LNCAP (cell line): ENCODE results near the gene METTL2B.

Experiments
- CTCF ChIP-seq: fragments of 450-650 bp; IDR thresholded peaks from 2 replicates; pipeline ENCODE4 v1.5.1; 2017; ENCODE audit warnings: mild to moderate bottlenecking

Gene METTL2B

GRCh38 chr7:128437426-128438332, 38.9 kb upstream of the METTL2B start:
- TF ChIP-seq CTCF, result no peak

GRCh38 chr7:128442356-128442755, 34.2 kb upstream of the METTL2B start:
- no peak for TF ChIP-seq CTCF

- no peak for TF ChIP-seq CTCF
Observed at GRCh38 chr7:128443831-128444600, 32.5 kb upstream of the METTL2B start.

- no peak for TF ChIP-seq CTCF
Observed at GRCh38 chr7:128446306-128446705, 30.2 kb upstream of the METTL2B start.

- no peak for TF ChIP-seq CTCF
Observed at GRCh38 chr7:128447941-128448564, 28.5 kb upstream of the METTL2B start.

GRCh38 chr7:128448751-128449302, 27.7 kb upstream of the METTL2B start:
- no peak for TF ChIP-seq CTCF

GRCh38 chr7:128450409-128450808, 26.1 kb upstream of the METTL2B start:
- TF ChIP-seq CTCF, result no peak
